ENCODE measurements around the gene EVC2. TPM values are rescaled to one million over a fixed set of nuclear protein-coding genes. Genes with fewer than 3 reads are reported as not detected.

The EVC2 gene
- total and polyA plus RNA-seq, 10 of the 15 experiments (the other 5 are each of a cell fraction or from before 2014, with no cell fraction given): 0.34 to 10.4 (median 5.6) TPM

DNA sequence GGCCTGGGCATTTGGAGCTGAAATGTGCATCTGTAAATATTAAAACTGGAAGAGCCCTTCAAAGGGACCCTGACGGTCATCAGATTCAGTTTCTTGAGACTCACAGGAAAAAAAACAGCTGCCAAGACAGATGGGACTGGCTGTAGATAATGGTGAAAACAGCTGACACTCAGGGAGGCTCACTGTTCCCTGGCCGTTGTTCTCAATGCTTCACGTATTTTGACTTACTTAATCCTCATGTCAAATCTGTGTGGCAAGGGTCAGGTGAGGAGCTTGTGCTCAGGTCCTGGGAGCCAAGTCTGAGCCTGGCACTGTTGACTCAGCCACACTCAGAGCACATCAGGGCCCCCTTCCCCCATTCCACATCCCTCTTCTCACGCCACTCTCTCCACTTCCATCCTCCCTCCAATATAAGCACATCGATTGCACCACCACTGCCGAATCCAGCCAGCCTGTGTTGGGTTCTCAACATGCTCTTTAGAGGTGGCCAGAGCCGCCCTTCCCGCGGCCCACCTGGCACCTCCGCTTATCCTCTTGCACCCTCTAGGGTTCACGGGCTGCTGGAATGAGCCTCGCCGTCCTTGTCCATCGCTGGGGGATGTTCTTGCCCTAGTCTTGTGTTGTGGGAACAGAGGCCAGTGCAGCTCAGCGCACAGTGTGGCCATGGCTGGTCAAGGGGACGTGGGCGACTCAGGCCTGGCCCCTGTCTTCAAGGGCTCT is 42.7 kb upstream of the EVC2 start:
- TF ChIP-seq FOXK2 (IDR thresholded peaks at IDR 0.05) (no peak), TAF1 (IDR thresholded peaks at IDR 0.05; ENCODE audit: borderline replicate concordance, low read depth, low read length) (no peak)
- TF ChIP-seq, protein P1, sequence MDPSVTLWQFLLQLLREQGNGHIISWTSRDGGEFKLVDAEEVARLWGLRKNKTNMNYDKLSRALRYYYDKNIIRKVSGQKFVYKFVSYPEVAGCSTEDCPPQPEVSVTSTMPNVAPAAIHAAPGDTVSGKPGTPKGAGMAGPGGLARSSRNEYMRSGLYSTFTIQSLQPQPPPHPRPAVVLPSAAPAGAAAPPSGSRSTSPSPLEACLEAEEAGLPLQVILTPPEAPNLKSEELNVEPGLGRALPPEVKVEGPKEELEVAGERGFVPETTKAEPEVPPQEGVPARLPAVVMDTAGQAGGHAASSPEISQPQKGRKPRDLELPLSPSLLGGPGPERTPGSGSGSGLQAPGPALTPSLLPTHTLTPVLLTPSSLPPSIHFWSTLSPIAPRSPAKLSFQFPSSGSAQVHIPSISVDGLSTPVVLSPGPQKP (IDR thresholded peaks at IDR 0.05; ENCODE audit: low read depth, low read length): no peak
- in situ Hi-C loops (cut with MboI): no loop called here
- no peak for DNase-seq (ENCODE audit: low read depth, low spot score)
- Histone ChIP-seq H3K4me1 (ENCODE audit: control insufficient read depth, insufficient read depth, low read length) (no peaks in the 10 kb centered on the region), H3K4me3 (no peak overlapping the region), H3K4me2 (ENCODE audit: control insufficient read depth, insufficient read depth) (no peak overlapping the region), H3K27ac (ENCODE audit: control insufficient read depth, insufficient read depth) (no peak overlapping the region), H3K9me3 (replicated peaks; ENCODE audit: control insufficient read depth, insufficient read depth, low read length) (no peaks in the 10 kb centered on the region), H3K27me3 (replicated peaks in 1 of 2; ENCODE audit: control insufficient read depth in 2 of 2, insufficient read depth in 2 of 2, low read length in 1 of 2) (no peaks in the 10 kb centered on the region), H3K36me3 (ENCODE audit: control insufficient read depth in 2 of 2, insufficient read depth in 2 of 2, low read length in 1 of 2) (peaks cover 0 to 1% of the 10 kb centered on the region in 2 experiments; a peak in 2 of 4 replicates), H2AFZ (ENCODE audit: control insufficient read depth, low read depth, low read length) (no peak overlapping the region), H3K9ac (ENCODE audit: control insufficient read depth, insufficient read depth, low read length) (no peak overlapping the region), H4K20me1 (ENCODE audit: control insufficient read depth, insufficient read depth) (no peaks in the 10 kb centered on the region), H3K79me2 (ENCODE audit: control insufficient read depth, insufficient read depth, low read length) (no peaks in the 10 kb centered on the region)
- ChIA-PET POLR2A (no interaction called here), RAD21 (ENCODE audit: unreplicated experiment) (no interaction called here), CTCF (interaction anchor here (0.8 kb wide), 1 partner anchor 13 kb away, joined by 4 read pairs; no protein-coding TSS in a partner anchor), SMC1A (ENCODE audit: uncharacterized antibody, unreplicated experiment) (interaction anchor here (0.5 to 1.6 kb wide), 2 partner anchors 38 to 254 kb away, joined by 3 to 4 read pairs; no protein-coding TSS in a partner anchor)
- no peak for ATAC-seq
- no peak for FAIRE-seq
- intact Hi-C loops (cut with micrococcal nuclease; ENCODE audit: unreplicated experiment): no loop called here
- WGBS (ENCODE audit: insufficient coverage, insufficient replicate concordance, low lambda C conversion rate, missing lambda C conversion rate): 22% methylated on average over 17 of the region's 17 CpGs
- no TSS peak for BruUV-seq (replicated peaks)

Data from GM12878 (cell line).